ENCODE data around the gene GATM. TPM values are rescaled to one million over a fixed set of nuclear protein-coding genes. Genes with fewer than 3 reads are reported as not detected.

GATM gene
- total RNA-seq, 1 donor from 2014 or later, result 3.5 TPM

DNA sequence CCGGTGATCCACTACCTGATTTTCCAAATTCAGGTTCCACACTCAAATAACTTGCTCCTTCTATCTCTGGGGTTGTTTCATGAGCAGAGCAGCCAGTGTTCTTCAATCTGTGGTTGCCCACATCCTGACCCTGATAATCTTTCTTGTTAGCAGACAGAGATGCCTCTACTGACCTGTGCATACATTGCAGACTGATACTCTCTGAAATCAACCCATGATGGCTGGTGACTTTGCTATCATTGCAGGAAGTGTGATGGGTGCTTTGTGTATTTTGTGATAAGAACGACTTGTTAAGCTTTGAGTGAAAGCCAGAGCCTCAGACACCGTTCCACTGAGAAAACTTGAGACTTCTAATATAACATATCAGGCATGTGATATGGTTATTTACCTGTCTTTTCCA lies 39.9 kb downstream of the GATM start:
- no peak for DNase-seq (ENCODE audit: low spot score)
- Mint-ChIP-seq H3K9me3 (ENCODE audit: unreplicated experiment) (no peaks in the 10 kb centered on the region), H3K36me3 (ENCODE audit: low read depth, unreplicated experiment) (no peaks in the 10 kb centered on the region), H3K4me1 (ENCODE audit: unreplicated experiment) (no peaks in the 10 kb centered on the region), H3K27ac (ENCODE audit: unreplicated experiment) (no peak overlapping the region), H3K4me3 (ENCODE audit: unreplicated experiment) (no peak overlapping the region), H3K27me3 (ENCODE audit: unreplicated experiment) (no peaks in the 10 kb centered on the region)
- TF ChIP-seq CTCF (IDR thresholded peaks at IDR 0.05; ENCODE audit: unreplicated experiment), result no peak

- no peak for TF ChIP-seq CTCF (IDR thresholded peaks at IDR 0.05; ENCODE audit: unreplicated experiment)
- no peaks in the 10 kb centered on the region for H3K36me3 Mint-ChIP-seq (ENCODE audit: low read depth, unreplicated experiment)
- H3K4me1 Mint-ChIP-seq (ENCODE audit: unreplicated experiment), result no peaks in the 10 kb centered on the region
- H3K9me3 Mint-ChIP-seq (ENCODE audit: unreplicated experiment), result no peaks in the 10 kb centered on the region
- no peak overlapping the region for H3K4me3 Mint-ChIP-seq (ENCODE audit: unreplicated experiment)
- DNase-seq (ENCODE audit: low spot score), result no peak
- no peaks in the 10 kb centered on the region for H3K27me3 Mint-ChIP-seq (ENCODE audit: unreplicated experiment)
- no peak overlapping the region for H3K27ac Mint-ChIP-seq (ENCODE audit: unreplicated experiment)
Observed at GRCh38 chr15:45337224-45337623, 41.1 kb downstream of the GATM start.

DNA sequence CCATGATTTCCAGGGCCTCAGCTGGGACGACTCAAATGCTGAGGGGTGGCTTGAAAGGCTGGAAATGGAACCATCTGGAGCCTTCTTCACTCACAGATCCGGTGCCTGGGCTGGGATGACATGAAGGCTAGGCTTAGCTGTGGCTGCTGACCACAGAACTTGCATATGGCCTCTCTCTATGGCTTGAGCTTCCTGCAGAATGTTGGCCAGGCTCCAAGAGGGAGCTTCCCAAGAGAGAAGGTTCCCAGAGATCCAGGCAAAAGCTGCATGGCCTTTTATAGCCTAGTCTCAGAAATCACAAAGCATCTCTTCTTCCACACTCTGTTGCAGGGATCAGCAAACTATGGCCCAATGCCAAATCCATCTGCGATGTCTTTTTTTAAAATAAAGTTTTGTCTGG lies 44.8 kb downstream of the GATM start:
- Mint-ChIP-seq H3K4me1 (ENCODE audit: unreplicated experiment) (no peaks in the 10 kb centered on the region), H3K9me3 (ENCODE audit: unreplicated experiment) (no peaks in the 10 kb centered on the region), H3K36me3 (ENCODE audit: low read depth, unreplicated experiment) (no peaks in the 10 kb centered on the region), H3K4me3 (ENCODE audit: unreplicated experiment) (no peak overlapping the region), H3K27me3 (ENCODE audit: unreplicated experiment) (no peaks in the 10 kb centered on the region), H3K27ac (ENCODE audit: unreplicated experiment) (no peak overlapping the region)
- no peak for TF ChIP-seq CTCF (IDR thresholded peaks at IDR 0.05; ENCODE audit: unreplicated experiment)
- no peak for DNase-seq (ENCODE audit: low spot score)

GRCh38 chr15:45332694-45333093 lies 45.6 kb downstream of the GATM start:
- Mint-ChIP-seq H3K9me3 (ENCODE audit: unreplicated experiment) (no peaks in the 10 kb centered on the region), H3K36me3 (ENCODE audit: low read depth, unreplicated experiment) (no peaks in the 10 kb centered on the region), H3K27me3 (ENCODE audit: unreplicated experiment) (no peaks in the 10 kb centered on the region), H3K4me3 (ENCODE audit: unreplicated experiment) (no peak overlapping the region), H3K4me1 (ENCODE audit: unreplicated experiment) (no peaks in the 10 kb centered on the region), H3K27ac (ENCODE audit: unreplicated experiment) (no peak overlapping the region)
- no peak for DNase-seq (ENCODE audit: low spot score)
- TF ChIP-seq CTCF (IDR thresholded peaks at IDR 0.05; ENCODE audit: unreplicated experiment), result no peak

DNA sequence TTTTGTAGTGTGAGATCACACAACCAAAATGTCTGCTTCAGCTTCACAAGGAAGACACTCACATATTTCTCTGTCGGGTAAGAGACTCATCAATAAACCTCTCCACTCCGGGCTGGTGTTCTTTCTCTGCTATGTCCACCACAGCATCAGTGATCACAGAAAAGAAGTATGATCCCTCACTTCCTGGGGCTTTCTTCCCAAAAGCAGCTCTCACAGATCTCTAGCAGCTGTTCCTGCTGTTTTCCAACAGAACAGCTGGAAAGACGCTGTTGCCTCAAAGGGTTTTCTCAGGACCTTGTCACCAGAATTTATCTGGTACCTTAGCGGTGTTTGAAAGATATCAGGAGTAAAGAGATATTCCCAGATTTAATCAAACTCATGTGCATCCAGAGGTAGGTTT lies 46.4 kb downstream of the GATM start:
- Mint-ChIP-seq H3K4me1 (ENCODE audit: unreplicated experiment) (no peaks in the 10 kb centered on the region), H3K27me3 (ENCODE audit: unreplicated experiment) (no peaks in the 10 kb centered on the region), H3K9me3 (ENCODE audit: unreplicated experiment) (no peaks in the 10 kb centered on the region), H3K36me3 (ENCODE audit: low read depth, unreplicated experiment) (no peaks in the 10 kb centered on the region), H3K4me3 (ENCODE audit: unreplicated experiment) (no peak overlapping the region), H3K27ac (ENCODE audit: unreplicated experiment) (no peak overlapping the region)
- no peak for DNase-seq (ENCODE audit: low spot score)
- TF ChIP-seq CTCF (IDR thresholded peaks at IDR 0.05; ENCODE audit: unreplicated experiment), result no peak
